Effector memory CD8-positive, alpha-beta T cell (primary cell): Measurements from ENCODE around the gene ADCY7.
"Not testable (repeated sequence)": the region's sequence is repeated elsewhere in the genome, so short reads cannot be mapped to it uniquely, and the experiment has no call there.

Experiments used
- ATAC-seq: fragments of 150-1000 bp; cut with Tn5 transposase; replicated peaks from 2 replicates; pipeline ENCODE4 v1.10.0; 2021; ENCODE audit warnings: mild to moderate bottlenecking, moderate library complexity
- DNase-seq, 3 experiments: peaks; one replicate each; pipeline ENCODE4 v3.0.0; 2021
- H3K27ac Mint-ChIP-seq, 2 donors: one replicate each; pipeline ENCODE4 v1.8.0; 2022; ENCODE audit warnings: mild to moderate bottlenecking in 2 of 2, mixed read lengths in 2 of 2, moderate library complexity in 2 of 2
- H3K27me3 Mint-ChIP-seq, 2 donors: one replicate each; pipeline ENCODE4 v1.8.0; 2022; ENCODE audit warnings: mixed read lengths in 2 of 2
- H3K36me3 Mint-ChIP-seq: one replicate; pipeline ENCODE4 v1.8.0; 2022; ENCODE audit warnings: mild to moderate bottlenecking, moderate library complexity, mixed read lengths; ENCODE audit not compliant: insufficient read depth
- H3K4me1 Mint-ChIP-seq, 2 donors: one replicate each; pipeline ENCODE4 v1.8.0; 2022; ENCODE audit warnings: low read depth in 2 of 2, mixed read lengths in 2 of 2
- H3K4me3 Mint-ChIP-seq, 2 donors: one replicate each; pipeline ENCODE4 v1.8.0; 2022; ENCODE audit warnings: mild to moderate bottlenecking in 2 of 2, mixed read lengths in 2 of 2, moderate library complexity in 2 of 2
- H3K9me3 Mint-ChIP-seq, 2 donors: one replicate each; pipeline ENCODE4 v1.8.0; 2022; ENCODE audit warnings: mixed read lengths in 2 of 2

ADCY7 gene

GRCh38 chr16:50334106-50334975, 68.0 kb downstream of the ADCY7 start:
- Mint-ChIP-seq H3K27me3 (no peaks in the 10 kb centered on the region), H3K9me3 (no peaks in the 10 kb centered on the region), H3K4me1 (peaks cover 16 to 39% of the 10 kb centered on the region in 2 donors), H3K27ac (peak overlapping the region; percentile 44 to 73), H3K36me3 (peaks cover 38% of the 10 kb centered on the region), H3K4me3 (no peak overlapping the region)
- DNase-seq = no peak
- ATAC-seq = no peak

DNA sequence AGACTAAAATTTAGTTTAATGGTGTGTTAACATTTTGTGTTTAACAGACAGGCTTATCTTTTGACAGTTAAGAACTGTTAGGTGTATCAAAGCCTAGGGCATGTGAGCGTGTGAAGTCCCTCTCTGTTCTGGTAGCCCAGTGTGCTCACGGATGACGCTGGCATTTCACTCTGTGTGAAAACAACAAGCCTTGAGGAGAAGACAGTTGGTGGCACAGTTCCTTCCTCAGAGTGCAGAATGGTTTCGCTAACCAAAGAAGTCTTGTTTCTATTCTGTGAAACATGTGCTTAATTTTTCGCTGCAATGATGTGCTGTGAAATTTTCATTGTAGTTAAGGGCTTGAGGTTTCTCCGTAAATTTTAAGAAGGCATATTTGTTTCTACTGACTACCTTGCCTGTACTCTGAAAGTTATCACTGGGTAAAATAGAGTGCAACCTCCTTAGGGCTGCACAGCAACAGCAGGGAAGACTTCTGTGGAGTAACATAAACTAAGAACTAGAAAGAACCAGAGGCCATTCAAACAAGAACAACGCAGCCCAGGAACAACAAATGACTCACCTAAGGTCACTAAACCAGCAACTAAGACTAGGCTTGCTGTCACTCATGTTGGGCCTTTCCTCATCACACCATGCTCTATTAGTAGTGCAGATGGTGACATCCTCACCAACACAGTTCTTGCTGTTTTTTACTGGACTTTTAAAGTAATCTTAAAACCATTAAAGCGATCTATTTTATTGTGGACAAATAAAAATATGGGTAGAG, 69.0 kb downstream of the ADCY7 start:
- Mint-ChIP-seq H3K27me3 (no peaks in the 10 kb centered on the region), H3K4me1 (peaks cover 16 to 39% of the 10 kb centered on the region in 2 donors), H3K27ac (peak overlapping the region; percentile 44 to 73), H3K9me3 (no peaks in the 10 kb centered on the region), H3K36me3 (peaks cover 38% of the 10 kb centered on the region), H3K4me3 (peak overlapping the region in 1 of 2 donors; percentile 46)
- peak; percentile 86 for ATAC-seq
- DNase-seq = peak in 2 of 3 experiments; percentile 22 to 41

- Mint-ChIP-seq H3K4me1 (peaks cover 15 to 38% of the 10 kb centered on the region in 2 donors), H3K9me3 (no peaks in the 10 kb centered on the region), H3K4me3 (peak overlapping the region in 1 of 2 donors; percentile 72), H3K27me3 (no peaks in the 10 kb centered on the region), H3K27ac (peak overlapping the region; percentile 73 to 75), H3K36me3 (peaks cover 34% of the 10 kb centered on the region)
- no peak for DNase-seq
- ATAC-seq = no peak
These were observed 70.5 kb downstream of the ADCY7 start for GRCh38 chr16:50336884-50337283.

DNA sequence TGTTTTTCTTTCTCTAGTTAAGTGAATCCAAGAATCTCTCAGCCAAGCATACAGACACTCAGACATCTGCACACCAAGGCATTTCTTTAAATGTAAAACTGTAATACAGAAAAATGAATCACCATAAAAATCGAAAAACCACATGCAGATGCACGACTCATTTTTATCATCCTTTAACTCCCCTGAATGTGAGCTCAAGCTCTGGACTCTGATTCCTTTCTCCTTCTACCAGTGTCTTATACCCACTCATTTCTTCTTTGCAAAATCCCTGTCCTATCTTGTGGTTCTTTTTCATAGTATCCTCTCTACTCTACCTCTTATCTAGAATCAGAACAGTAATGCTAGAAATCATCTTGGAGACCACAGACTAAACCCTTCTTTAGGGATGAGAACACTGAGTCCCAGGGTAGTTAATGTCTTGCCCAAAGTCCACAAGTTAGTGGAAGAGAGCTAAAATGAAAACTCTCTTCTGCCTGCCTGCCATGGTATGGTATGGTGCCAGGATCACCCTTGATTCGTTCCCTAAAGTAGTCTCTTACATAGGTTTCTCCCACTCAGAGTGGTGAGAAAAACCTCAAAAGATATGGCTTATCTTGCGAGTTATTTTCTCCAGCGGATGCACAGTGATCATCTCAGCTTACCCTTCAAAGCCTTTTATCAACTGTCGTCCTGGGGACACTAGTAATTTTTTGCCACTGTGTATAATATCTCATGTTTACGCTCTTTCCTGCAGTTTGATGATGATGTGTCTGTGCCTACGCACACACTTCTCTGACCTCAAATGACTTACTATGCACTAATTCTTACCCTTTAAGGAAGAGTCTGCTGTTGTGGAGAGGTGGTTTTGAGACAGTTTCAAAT, 72.2 kb downstream of the ADCY7 start:
- no peak for DNase-seq
- peak overlapping the region; percentile 4 to 73 for H3K27ac Mint-ChIP-seq
- peaks cover 12 to 35% of the 10 kb centered on the region in 2 donors for H3K4me1 Mint-ChIP-seq
- ATAC-seq = peak; percentile 68
- no peaks in the 10 kb centered on the region for H3K27me3 Mint-ChIP-seq
- H3K36me3 Mint-ChIP-seq = peaks cover 25% of the 10 kb centered on the region
- peak overlapping the region in 1 of 2 donors; percentile 72 for H3K4me3 Mint-ChIP-seq
- H3K9me3 Mint-ChIP-seq = no peaks in the 10 kb centered on the region

GRCh38 chr16:50340578-50340977, 74.2 kb downstream of the ADCY7 start:
- H3K4me3 Mint-ChIP-seq = no peak overlapping the region
- no peaks in the 10 kb centered on the region for H3K27me3 Mint-ChIP-seq
- peaks cover 12 to 23% of the 10 kb centered on the region in 2 donors for H3K4me1 Mint-ChIP-seq
- DNase-seq (no peak), ATAC-seq (no peak)
- peaks cover 11% of the 10 kb centered on the region for H3K36me3 Mint-ChIP-seq
- no peak overlapping the region for H3K27ac Mint-ChIP-seq
- no peaks in the 10 kb centered on the region for H3K9me3 Mint-ChIP-seq

GRCh38 chr16:50343566-50343965, 77.2 kb downstream of the ADCY7 start:
- H3K27ac Mint-ChIP-seq, H3K27me3 Mint-ChIP-seq, H3K4me3 Mint-ChIP-seq, DNase-seq, ATAC-seq, H3K9me3 Mint-ChIP-seq: not testable (repeated sequence)
- peaks cover 5 to 20% of the 10 kb centered on the region in 2 donors for H3K4me1 Mint-ChIP-seq
- H3K36me3 Mint-ChIP-seq = peaks cover 19% of the 10 kb centered on the region

DNA sequence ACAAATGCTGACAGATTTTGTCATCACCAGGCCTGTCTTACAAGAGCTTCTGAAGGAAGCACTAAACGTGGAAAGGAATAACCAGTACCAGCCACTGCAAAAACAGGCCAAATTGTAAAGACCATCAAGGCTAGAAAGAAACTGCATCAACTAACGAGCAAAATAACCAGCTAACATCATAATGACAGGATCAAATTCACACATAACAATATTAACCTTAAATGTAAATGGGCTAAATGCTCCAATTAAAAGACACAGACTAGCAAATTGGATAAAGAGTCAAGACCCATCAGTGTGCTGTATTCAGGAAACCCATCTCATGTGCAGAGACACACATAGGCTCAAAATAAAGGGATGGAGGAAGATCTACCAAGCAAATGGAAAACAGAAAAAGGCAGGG, 78.9 kb downstream of the ADCY7 start:
- not testable (repeated sequence) for ATAC-seq, H3K9me3 Mint-ChIP-seq, H3K27me3 Mint-ChIP-seq, DNase-seq, H3K4me3 Mint-ChIP-seq, H3K27ac Mint-ChIP-seq
- peaks cover 0 to 15% of the 10 kb centered on the region in 2 donors for H3K4me1 Mint-ChIP-seq
- H3K36me3 Mint-ChIP-seq = peaks cover 31% of the 10 kb centered on the region

DNA sequence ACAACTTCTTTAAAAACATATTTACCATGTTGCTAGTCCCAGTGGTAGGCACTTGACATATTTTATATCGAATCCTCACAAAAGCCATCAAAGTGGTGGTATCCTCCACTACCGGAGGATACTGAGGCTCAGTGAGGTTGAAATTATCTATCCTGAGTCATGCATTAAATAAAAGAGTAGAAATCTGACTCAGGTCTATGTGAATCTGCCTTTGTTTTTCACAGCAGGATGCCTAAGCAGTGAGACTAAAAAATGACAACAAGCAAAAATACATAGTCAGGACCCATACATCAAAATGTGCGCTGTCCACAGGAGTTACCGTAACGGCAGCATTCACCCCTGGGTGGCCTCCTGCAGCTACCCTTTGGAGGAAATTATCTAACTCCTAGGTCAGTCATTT, 84.8 kb downstream of the ADCY7 start:
- H3K27me3 Mint-ChIP-seq = no peaks in the 10 kb centered on the region

DNA sequence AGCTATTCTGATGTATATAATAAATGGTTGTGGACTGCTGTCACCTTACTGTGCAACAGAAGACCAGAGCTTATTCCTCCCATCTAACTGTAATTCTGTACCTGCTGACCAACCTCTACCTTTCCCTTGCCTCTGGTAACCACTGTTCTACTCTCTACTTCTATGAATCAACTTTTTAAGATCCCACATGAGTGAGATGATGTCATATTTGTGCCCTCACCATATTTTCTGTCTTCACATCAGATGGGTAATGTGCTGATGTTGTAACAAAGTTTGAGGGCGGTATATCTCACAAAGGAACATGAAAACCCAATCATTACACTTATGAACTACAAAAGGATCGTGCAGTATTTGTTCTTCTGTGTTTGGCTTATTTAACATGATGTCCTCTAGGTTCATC, 85.6 kb downstream of the ADCY7 start:
- Mint-ChIP-seq H3K36me3 (peaks cover 65% of the 10 kb centered on the region), H3K27ac (no peak overlapping the region), H3K4me3 (no peak overlapping the region), H3K4me1 (peaks cover 0 to 12% of the 10 kb centered on the region in 2 donors), H3K27me3 (no peaks in the 10 kb centered on the region), H3K9me3 (no peaks in the 10 kb centered on the region)
- DNase-seq (no peak), ATAC-seq (no peak)

More for the DNA sequence above, 84.8 kb downstream of the ADCY7 start:
- Mint-ChIP-seq H3K4me1 (peaks cover 0 to 12% of the 10 kb centered on the region in 2 donors), H3K9me3 (no peaks in the 10 kb centered on the region), H3K4me3 (no peak overlapping the region), H3K36me3 (peaks cover 64% of the 10 kb centered on the region), H3K27ac (peak overlapping the region in 1 of 2 donors; percentile 22)
- no peak for ATAC-seq
- no peak for DNase-seq

DNA sequence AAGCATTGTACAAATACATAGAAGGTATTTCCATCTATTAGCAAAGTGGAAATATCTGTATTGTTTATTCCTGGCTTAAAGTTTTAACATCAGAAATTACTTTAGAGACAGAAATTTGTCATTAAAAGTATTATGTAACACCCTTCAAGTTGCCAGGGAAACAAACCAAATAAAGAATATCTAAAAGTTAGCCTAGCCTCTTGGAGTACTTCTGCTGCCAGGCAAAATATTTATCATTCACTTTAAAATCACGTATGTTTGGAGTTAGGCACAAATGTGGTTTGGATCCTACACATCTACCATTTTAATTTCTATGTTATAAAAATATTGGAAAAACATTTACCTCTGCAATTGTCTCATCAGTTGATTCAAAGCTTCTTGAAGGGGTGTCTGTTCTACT, 87.7 kb downstream of the ADCY7 start:
- peaks cover 0 to 4% of the 10 kb centered on the region in 2 donors for H3K4me1 Mint-ChIP-seq
- H3K27me3 Mint-ChIP-seq = no peaks in the 10 kb centered on the region
- H3K36me3 Mint-ChIP-seq = peaks cover 66% of the 10 kb centered on the region
- no peaks in the 10 kb centered on the region for H3K9me3 Mint-ChIP-seq
- ATAC-seq (no peak), DNase-seq (no peak)
- no peak overlapping the region for H3K4me3 Mint-ChIP-seq
- no peak overlapping the region for H3K27ac Mint-ChIP-seq

DNA sequence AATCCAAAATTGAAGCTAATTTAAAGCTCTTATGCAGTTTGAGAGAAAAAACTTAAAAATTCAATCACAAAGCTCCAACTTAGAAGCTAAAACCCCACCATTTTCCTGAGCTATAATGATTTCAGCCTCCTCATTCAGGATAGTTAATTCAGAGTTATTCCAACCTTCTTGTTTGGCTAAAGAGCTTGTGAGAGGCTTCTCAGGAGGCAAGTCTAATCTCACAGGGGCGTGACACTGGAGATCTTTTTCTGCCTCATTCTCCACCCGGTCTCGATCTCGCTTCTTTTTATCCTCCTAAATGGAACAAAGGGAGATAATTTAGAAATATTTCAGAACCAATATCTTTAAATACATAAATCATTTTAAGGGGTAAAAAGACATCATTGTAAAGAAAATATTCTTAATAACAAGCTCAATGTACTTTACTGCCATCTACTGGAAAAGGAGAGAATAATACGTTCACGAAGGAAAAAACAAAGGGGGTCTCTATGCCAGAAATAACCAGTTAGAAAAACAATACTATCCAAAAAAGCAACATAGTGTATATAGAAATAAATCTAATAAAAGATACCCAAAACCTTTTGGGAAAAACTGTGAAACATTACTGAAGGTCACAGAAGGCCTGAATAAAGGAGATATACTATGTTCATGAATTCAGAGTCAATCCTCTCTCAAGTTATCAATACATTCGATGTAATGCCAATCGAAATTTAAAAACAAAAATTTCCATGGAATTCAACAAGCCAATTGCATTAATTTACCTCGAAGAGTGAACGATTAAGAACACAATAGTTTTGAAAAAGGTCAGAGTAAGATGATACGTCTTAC, 88.5 kb downstream of the ADCY7 start:
- Mint-ChIP-seq H3K4me3 (no peak overlapping the region), H3K9me3 (no peaks in the 10 kb centered on the region), H3K27ac (peak overlapping the region in 1 of 2 donors; percentile 82), H3K36me3 (peaks cover 65% of the 10 kb centered on the region), H3K4me1 (peaks cover 4 to 10% of the 10 kb centered on the region in 2 donors), H3K27me3 (no peaks in the 10 kb centered on the region)
- DNase-seq (no peak), ATAC-seq (no peak)

DNA sequence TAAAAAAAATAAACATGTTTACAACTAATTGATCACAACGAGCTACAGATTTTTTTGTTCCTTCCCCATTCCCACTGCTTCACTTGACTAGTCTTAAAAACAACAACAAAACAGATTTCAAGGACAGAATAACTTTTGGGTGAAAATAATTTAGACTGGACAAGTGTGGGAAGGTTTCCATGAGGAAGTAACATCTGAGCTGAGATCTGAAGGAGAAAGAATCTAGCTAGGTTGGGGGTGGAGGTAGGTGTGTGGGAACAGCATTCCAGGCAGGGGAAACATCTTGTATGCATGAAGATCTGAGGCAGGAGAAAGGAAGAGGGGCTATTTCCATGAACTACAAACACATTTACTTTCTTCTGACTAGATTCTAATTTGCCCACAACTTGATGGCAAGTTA, 93.3 kb downstream of the ADCY7 start:
- ATAC-seq = no peak
- Mint-ChIP-seq H3K4me1 (peaks cover 16 to 33% of the 10 kb centered on the region in 2 donors), H3K27ac (peak overlapping the region; percentile 49), H3K27me3 (no peaks in the 10 kb centered on the region), H3K36me3 (peaks cover 48% of the 10 kb centered on the region), H3K4me3 (no peak overlapping the region), H3K9me3 (no peaks in the 10 kb centered on the region)
- no peak for DNase-seq
